BJ (cell line): Measurements from ENCODE around the gene CD84. TPM values are rescaled to one million over a fixed set of nuclear protein-coding genes. Genes with fewer than 3 reads are reported as not detected.

Experiments
- CTCF ChIA-PET: fragments of 350-600 bp; formaldehyde crosslinking; extraction: SDS; loops from one replicate; lab custom pipeline; 2021; ENCODE audit warnings: antibody characterized with exemption, inconsistent platforms; lab: Yijun Ruan, JAX
- POLR2A ChIA-PET: fragments of 300-600 bp; sonication (Branson Sonifier 250); formaldehyde crosslinking; extraction: SDS; loops from one replicate; lab custom pipeline; 2021; ENCODE audit warnings: antibody characterized with exemption; lab: Charles Lee
- DNase-seq: peaks from one replicate; pipeline ENCODE4 v3.0.0-alpha.2; 2011; ENCODE audit warnings: low read depth
- H3K27me3 ChIP-seq: 2 replicates; pipeline ENCODE4 v1.6.0; 2011; ENCODE audit warnings: low read length; ENCODE audit not compliant: control insufficient read depth, insufficient read depth
- H3K36me3 ChIP-seq: 2 replicates; pipeline ENCODE4 v1.5.1; 2011; ENCODE audit warnings: low read length; ENCODE audit not compliant: control insufficient read depth, insufficient read depth
- H3K4me3 ChIP-seq: 2 replicates; pipeline ENCODE4 v1.5.1; 2011; ENCODE audit warnings: low read depth, mild to moderate bottlenecking, control low read depth, low read length
- polyA plus RNA-seq: library from polyadenylated mRNA; depleted of rRNA; stranded (reverse); fragments of >200 nt; gene quantifications from 2 replicates; pipeline ENCODE4 v1.2.3, GENCODE V29; 2011
- TF ChIP-seq, protein P1 (sequence below): IDR thresholded peaks from 2 replicates; pipeline ENCODE4 v1.5.1; 2011; ENCODE audit warnings: low read depth, mild to moderate bottlenecking, control low read depth, inconsistent platforms, low read length, moderate library complexity; ENCODE audit not compliant: insufficient read depth

Gene CD84
- polyA plus RNA-seq, 1 experiment: not detected

DNA sequence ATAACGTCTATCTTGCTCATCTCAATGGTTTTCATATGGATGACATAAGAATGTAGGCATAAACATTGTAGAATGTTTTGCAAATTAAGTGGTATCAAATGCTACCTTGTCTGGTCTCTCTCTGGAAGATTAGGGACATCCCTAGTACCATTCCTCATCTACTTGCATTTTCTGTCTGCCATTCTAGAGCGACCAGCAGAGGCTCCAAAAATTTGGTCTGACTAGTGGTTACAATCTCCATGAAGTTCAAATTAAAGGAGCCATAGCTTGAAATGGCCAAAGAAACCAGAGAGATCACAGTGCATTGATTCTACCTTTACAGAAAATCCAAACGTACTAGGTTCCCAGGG, 1.1 kb downstream of the CD84 start:
- H3K36me3 ChIP-seq: no peaks in the 10 kb centered on the region
- ChIA-PET CTCF (no interaction called here), POLR2A (no interaction called here)
- DNase-seq: no peak
- no peak overlapping the region for H3K4me3 ChIP-seq
- TF ChIP-seq, protein P1, sequence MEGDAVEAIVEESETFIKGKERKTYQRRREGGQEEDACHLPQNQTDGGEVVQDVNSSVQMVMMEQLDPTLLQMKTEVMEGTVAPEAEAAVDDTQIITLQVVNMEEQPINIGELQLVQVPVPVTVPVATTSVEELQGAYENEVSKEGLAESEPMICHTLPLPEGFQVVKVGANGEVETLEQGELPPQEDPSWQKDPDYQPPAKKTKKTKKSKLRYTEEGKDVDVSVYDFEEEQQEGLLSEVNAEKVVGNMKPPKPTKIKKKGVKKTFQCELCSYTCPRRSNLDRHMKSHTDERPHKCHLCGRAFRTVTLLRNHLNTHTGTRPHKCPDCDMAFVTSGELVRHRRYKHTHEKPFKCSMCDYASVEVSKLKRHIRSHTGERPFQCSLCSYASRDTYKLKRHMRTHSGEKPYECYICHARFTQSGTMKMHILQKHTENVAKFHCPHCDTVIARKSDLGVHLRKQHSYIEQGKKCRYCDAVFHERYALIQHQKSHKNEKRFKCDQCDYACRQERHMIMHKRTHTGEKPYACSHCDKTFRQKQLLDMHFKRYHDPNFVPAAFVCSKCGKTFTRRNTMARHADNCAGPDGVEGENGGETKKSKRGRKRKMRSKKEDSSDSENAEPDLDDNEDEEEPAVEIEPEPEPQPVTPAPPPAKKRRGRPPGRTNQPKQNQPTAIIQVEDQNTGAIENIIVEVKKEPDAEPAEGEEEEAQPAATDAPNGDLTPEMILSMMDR: no peak
- H3K27me3 ChIP-seq: no peaks in the 10 kb centered on the region

DNA sequence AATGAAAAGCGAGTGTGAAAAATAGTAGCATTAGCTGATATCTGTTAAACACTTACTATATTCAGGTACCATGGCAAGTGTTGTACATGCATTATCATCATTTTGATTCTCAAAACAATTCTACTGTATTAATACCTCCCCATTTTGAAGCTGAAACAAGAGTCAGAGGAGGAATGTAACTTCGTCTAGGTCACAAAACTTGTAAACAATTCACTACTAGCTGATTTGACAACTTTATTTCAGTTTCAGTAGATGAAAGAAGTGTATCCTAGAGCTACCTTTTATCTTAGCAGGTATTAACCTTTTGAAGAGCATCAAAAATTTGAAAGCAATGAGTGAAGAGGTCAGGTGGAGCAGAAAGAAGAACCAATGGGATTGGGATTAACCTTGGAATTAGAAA, 1.6 kb downstream of the CD84 start:
- Histone ChIP-seq H3K36me3 (no peaks in the 10 kb centered on the region), H3K4me3 (no peak overlapping the region), H3K27me3 (no peaks in the 10 kb centered on the region)
- no peak for DNase-seq
- CTCF ChIA-PET: no interaction called here
- POLR2A ChIA-PET: no interaction called here
- TF ChIP-seq, protein P1: no peak

DNA sequence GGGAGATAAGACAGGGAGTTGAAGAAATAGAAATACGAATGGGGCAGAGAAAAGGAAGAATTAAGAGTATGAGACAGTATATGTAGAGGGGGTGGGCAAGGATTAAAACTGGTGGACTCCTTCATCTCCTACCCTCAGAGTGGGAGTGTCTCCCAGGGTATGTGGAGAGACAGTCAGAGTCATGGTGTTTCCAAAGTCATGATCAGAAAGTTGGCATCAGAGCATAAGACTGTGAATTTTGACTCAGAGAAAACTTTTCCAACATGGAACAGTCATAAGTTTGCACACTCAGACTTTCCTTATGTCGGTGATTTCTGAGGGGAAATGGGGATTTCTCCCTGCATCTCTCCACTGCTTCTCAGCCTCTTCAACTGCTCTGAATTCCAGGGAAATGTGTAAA, 2.4 kb downstream of the CD84 start:
- ChIA-PET POLR2A (no interaction called here), CTCF (no interaction called here)
- H3K27me3 ChIP-seq: no peaks in the 10 kb centered on the region
- no peak overlapping the region for H3K4me3 ChIP-seq
- TF ChIP-seq, protein P1: no peak
- H3K36me3 ChIP-seq: no peaks in the 10 kb centered on the region
- no peak for DNase-seq

DNA sequence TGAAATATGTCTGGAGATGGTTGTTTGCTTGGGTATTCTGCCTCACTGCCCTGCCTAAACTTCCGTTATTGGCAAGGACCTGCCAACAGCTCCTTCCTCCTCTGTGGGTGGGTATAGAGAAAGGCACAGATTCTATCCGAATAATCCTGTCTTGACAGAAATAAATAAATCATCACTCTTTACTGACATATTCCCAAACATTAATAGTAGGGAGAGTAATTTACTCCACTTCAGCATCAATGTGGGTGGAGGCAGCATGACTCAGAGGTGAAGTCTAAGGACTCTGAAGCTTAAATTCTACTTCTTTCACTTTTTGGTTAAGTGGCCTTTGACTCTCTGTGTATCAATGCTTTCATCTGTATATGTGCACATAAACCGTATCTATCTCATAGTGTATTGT, 2.9 kb downstream of the CD84 start:
- ChIA-PET POLR2A (no interaction called here), CTCF (no interaction called here)
- TF ChIP-seq, protein P1: no peak
- no peaks in the 10 kb centered on the region for H3K36me3 ChIP-seq
- H3K4me3 ChIP-seq: no peak overlapping the region
- no peaks in the 10 kb centered on the region for H3K27me3 ChIP-seq
- no peak for DNase-seq

DNA sequence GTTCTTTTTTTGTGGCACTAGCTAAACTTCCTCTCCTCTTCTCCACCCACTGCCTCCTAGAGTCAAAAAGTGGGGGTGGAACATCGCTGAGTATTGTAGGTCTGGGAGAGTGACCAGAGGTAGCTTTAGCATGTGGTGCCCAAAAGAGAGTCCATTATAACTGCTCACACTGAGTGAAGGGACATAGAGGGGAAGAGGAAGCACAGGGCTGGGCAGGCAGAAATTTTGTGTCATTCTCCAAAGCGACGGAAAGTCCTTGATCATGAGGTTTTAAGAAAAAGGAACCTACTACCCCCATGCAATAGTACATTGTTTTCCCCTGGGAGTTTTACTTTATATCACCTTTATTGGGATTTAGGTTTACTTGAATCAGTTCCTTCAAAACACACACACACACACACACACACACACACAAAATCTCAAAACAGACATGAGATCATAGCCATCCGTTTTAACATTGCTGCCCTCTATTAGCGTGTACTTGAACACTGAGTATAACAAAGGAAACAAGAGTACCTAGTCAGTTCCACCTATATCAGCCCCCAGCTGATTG, 4.1 kb downstream of the CD84 start:
- Histone ChIP-seq H3K36me3 (no peaks in the 10 kb centered on the region), H3K4me3 (no peak overlapping the region), H3K27me3 (no peaks in the 10 kb centered on the region)
- CTCF ChIA-PET: interaction anchor here (0.6 kb wide), 1 partner anchor 10 kb away, joined by 3 read pairs; no protein-coding TSS in a partner anchor
- TF ChIP-seq, protein P1: no peak
- DNase-seq: no peak
- POLR2A ChIA-PET: no interaction called here
